GM12872 (cell line): ENCODE data around the gene ANKFN1.

Experiments
- TF ChIP-seq, protein P1 (sequence below): IDR thresholded peaks from 3 replicates; pipeline ENCODE4 v1.5.1; 2011; ENCODE audit warnings: low read depth, mild to moderate bottlenecking, low read length, moderate library complexity; ENCODE audit not compliant: insufficient read depth

Gene ANKFN1

DNA sequence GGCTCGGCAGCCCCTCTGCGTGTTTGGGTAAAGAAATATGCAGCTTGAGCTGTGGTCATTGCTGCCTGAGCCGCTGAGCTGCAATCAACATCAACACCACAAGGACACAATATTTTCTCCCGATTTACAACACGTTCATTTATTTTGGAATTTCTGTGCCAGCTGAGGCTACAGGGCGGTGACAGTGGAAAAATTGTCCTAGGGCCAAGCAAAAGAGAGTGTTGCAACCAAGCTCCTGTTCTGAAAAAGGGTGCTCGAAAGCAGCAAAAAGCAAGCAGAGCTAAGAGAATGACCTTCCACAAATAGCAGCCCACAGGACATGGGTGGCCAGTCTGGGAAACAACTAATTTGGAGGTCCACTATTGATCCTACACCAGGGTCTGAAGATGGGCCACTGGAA, 404.8 kb downstream of the ANKFN1 start:
- TF ChIP-seq, protein P1, sequence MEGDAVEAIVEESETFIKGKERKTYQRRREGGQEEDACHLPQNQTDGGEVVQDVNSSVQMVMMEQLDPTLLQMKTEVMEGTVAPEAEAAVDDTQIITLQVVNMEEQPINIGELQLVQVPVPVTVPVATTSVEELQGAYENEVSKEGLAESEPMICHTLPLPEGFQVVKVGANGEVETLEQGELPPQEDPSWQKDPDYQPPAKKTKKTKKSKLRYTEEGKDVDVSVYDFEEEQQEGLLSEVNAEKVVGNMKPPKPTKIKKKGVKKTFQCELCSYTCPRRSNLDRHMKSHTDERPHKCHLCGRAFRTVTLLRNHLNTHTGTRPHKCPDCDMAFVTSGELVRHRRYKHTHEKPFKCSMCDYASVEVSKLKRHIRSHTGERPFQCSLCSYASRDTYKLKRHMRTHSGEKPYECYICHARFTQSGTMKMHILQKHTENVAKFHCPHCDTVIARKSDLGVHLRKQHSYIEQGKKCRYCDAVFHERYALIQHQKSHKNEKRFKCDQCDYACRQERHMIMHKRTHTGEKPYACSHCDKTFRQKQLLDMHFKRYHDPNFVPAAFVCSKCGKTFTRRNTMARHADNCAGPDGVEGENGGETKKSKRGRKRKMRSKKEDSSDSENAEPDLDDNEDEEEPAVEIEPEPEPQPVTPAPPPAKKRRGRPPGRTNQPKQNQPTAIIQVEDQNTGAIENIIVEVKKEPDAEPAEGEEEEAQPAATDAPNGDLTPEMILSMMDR, result no peak
